ENCODE results near the gene KCNH4. TPM values are rescaled to one million over a fixed set of nuclear protein-coding genes. Genes with fewer than 3 reads are reported as not detected.

Gene KCNH4
- total and polyA plus RNA-seq, 9 of the 15 experiments (the other 6 are each of a cell fraction or from before 2014, with no cell fraction given) = 0.10 to 1.8 (median 0.50) TPM

DNA sequence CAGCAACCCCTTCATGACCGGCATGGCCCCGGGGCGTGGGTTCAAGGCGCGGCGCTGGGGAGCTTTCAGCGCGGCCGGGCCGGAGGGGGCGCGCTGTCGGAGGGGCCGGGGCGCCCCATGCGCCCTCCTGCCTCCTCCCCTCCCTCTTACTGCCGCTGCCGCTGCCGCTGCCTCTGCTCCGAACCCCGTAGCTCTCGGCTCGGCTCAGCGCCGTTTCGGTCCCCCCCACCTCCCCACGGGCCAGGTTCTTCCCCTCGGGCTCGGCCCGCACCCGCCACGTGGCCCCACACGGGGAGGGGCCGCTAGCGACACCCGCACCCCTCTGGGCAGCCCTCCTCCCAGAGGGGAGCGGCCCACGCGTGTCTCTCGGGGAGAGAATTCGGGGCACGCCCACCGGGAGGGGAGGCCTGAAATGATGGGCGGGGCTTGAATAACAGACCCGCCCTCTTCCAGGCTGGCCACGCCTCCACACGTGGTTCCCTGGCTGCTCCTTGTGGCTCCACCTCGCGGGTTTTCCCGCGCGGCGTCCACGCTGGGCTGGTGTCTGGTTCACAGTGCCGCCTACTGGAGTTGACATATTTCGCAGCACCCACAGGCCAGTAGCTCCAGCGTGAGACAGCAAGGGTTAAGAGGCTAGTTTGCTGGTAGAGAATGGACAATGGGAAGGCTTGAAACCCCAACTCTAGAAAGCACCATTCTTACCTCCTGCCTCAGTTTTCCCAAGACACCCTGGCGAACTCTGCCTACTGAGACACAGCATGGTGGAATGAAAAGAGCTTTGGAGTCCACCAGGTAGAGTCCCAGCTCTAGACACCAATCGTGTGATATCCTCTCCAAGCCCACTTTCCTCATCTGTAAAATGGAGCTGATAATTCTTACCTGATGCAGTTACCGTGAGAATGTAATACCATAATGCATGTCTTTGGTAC is at the start of gene KCNH4 (continued):
- TF ChIP-seq, protein P1, sequence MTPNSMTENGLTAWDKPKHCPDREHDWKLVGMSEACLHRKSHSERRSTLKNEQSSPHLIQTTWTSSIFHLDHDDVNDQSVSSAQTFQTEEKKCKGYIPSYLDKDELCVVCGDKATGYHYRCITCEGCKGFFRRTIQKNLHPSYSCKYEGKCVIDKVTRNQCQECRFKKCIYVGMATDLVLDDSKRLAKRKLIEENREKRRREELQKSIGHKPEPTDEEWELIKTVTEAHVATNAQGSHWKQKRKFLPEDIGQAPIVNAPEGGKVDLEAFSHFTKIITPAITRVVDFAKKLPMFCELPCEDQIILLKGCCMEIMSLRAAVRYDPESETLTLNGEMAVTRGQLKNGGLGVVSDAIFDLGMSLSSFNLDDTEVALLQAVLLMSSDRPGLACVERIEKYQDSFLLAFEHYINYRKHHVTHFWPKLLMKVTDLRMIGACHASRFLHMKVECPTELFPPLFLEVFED (CRISPR knock-in tag; conservative IDR thresholded peaks at IDR 0.05) = no peak
- TF ChIP-seq, protein P2, sequence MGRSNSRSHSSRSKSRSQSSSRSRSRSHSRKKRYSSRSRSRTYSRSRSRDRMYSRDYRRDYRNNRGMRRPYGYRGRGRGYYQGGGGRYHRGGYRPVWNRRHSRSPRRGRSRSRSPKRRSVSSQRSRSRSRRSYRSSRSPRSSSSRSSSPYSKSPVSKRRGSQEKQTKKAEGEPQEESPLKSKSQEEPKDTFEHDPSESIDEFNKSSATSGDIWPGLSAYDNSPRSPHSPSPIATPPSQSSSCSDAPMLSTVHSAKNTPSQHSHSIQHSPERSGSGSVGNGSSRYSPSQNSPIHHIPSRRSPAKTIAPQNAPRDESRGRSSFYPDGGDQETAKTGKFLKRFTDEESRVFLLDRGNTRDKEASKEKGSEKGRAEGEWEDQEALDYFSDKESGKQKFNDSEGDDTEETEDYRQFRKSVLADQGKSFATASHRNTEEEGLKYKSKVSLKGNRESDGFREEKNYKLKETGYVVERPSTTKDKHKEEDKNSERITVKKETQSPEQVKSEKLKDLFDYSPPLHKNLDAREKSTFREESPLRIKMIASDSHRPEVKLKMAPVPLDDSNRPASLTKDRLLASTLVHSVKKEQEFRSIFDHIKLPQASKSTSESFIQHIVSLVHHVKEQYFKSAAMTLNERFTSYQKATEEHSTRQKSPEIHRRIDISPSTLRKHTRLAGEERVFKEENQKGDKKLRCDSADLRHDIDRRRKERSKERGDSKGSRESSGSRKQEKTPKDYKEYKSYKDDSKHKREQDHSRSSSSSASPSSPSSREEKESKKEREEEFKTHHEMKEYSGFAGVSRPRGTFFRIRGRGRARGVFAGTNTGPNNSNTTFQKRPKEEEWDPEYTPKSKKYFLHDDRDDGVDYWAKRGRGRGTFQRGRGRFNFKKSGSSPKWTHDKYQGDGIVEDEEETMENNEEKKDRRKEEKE (IDR thresholded peaks at IDR 0.05; ENCODE audit: borderline replicate concordance in 1 of 2, control insufficient read depth in 1 of 2, low read depth in 2 of 2, low read length in 1 of 2) = peak in 1 of 2 experiments; percentile 71; a peak in 1 of 4 replicates
- TF ChIP-seq, protein P3, sequence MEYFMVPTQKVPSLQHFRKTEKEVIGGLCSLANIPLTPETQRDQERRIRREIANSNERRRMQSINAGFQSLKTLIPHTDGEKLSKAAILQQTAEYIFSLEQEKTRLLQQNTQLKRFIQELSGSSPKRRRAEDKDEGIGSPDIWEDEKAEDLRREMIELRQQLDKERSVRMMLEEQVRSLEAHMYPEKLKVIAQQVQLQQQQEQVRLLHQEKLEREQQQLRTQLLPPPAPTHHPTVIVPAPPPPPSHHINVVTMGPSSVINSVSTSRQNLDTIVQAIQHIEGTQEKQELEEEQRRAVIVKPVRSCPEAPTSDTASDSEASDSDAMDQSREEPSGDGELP (CRISPR knock-in tag; IDR thresholded peaks at IDR 0.05; ENCODE audit: borderline replicate concordance) = peak; percentile 88
- no peak for TF ChIP-seq LARP7 (IDR thresholded peaks at IDR 0.05)
- TF ChIP-seq ZNF3 (CRISPR knock-in tag; IDR thresholded peaks at IDR 0.05) = no peak
- no peak for TF ChIP-seq TCF7 (IDR thresholded peaks at IDR 0.05; ENCODE audit: borderline replicate concordance)
- TF ChIP-seq, protein P4, sequence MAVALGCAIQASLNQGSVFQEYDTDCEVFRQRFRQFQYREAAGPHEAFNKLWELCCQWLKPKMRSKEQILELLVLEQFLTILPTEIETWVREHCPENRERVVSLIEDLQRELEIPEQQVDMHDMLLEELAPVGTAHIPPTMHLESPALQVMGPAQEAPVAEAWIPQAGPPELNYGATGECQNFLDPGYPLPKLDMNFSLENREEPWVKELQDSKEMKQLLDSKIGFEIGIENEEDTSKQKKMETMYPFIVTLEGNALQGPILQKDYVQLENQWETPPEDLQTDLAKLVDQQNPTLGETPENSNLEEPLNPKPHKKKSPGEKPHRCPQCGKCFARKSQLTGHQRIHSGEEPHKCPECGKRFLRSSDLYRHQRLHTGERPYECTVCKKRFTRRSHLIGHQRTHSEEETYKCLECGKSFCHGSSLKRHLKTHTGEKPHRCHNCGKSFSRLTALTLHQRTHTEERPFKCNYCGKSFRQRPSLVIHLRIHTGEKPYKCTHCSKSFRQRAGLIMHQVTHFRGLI (CRISPR knock-in tag; IDR thresholded peaks at IDR 0.05) = no peak
- no peak for TF ChIP-seq CBX2 (IDR thresholded peaks at IDR 0.05; ENCODE audit: insufficient read depth, low read length, poor library complexity, severe bottlenecking)
- TF ChIP-seq CHD2 (IDR thresholded peaks at IDR 0.05; ENCODE audit: low read depth, low read length) = peak; percentile 80
- TF ChIP-seq MIER1 (IDR thresholded peaks at IDR 0.05; ENCODE audit: low read depth) = peak; percentile 77; the same call in 1 of the 2 replicates
- TF ChIP-seq ATF1 (CRISPR knock-in tag; IDR thresholded peaks at IDR 0.05) = no peak
- peak; percentile 66 for TF ChIP-seq ATF1 (tag; IDR thresholded peaks at IDR 0.05)
- peak; percentile 75 for TF ChIP-seq CXXC5 (CRISPR knock-in tag; IDR thresholded peaks at IDR 0.05)
- TF ChIP-seq SMAD2 (IDR thresholded peaks at IDR 0.05; ENCODE audit: low read depth, low read length) = no peak
- no peak for TF ChIP-seq RFX7 (CRISPR knock-in tag; IDR thresholded peaks at IDR 0.05)
- TF ChIP-seq HIVEP1 (CRISPR knock-in tag; IDR thresholded peaks at IDR 0.05) = no peak
- TF ChIP-seq, protein P5, sequence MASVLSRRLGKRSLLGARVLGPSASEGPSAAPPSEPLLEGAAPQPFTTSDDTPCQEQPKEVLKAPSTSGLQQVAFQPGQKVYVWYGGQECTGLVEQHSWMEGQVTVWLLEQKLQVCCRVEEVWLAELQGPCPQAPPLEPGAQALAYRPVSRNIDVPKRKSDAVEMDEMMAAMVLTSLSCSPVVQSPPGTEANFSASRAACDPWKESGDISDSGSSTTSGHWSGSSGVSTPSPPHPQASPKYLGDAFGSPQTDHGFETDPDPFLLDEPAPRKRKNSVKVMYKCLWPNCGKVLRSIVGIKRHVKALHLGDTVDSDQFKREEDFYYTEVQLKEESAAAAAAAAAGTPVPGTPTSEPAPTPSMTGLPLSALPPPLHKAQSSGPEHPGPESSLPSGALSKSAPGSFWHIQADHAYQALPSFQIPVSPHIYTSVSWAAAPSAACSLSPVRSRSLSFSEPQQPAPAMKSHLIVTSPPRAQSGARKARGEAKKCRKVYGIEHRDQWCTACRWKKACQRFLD (CRISPR knock-in tag; IDR thresholded peaks at IDR 0.05) = no peak
- peak; percentile 99 for TF ChIP-seq MYC (IDR thresholded peaks at IDR 0.05; ENCODE audit: low read depth, low read length)
- 0 out of 2 replicates have a peak, but pooled peaks have one; percentile 61 for TF ChIP-seq MYC (CRISPR knock-in tag; IDR thresholded peaks at IDR 0.05; ENCODE audit: borderline replicate concordance, low read depth)

Data from K562 (cell line).